Astrocyte of the cerebellum (primary cell): ENCODE data around the gene CNTRL.
A peak's percentile ranks its signal among the peaks of the same experiment; 100 is the strongest.

Experiments used
- DNase-seq: peaks from one replicate; pipeline ENCODE4 v3.0.0-alpha.2; 2011; ENCODE audit warnings: low read depth
- H3K4me3 ChIP-seq: 2 replicates; pipeline ENCODE4 v1.5.1; 2011; ENCODE audit warnings: mild to moderate bottlenecking, low read depth, low read length, moderate library complexity
- in situ Hi-C: cut with HindIII; loops from 2 replicates; pipeline ENCODE4 v1.10.0; 2017; ENCODE audit warnings: low sequenced_read_pairs
- TF ChIP-seq, protein P1 (sequence below): IDR thresholded peaks from 2 replicates; pipeline ENCODE4 v1.5.1; 2012; ENCODE audit warnings: low read length, low read depth, moderate library complexity, mild to moderate bottlenecking; ENCODE audit errors: missing control alignments

CNTRL gene

DNA sequence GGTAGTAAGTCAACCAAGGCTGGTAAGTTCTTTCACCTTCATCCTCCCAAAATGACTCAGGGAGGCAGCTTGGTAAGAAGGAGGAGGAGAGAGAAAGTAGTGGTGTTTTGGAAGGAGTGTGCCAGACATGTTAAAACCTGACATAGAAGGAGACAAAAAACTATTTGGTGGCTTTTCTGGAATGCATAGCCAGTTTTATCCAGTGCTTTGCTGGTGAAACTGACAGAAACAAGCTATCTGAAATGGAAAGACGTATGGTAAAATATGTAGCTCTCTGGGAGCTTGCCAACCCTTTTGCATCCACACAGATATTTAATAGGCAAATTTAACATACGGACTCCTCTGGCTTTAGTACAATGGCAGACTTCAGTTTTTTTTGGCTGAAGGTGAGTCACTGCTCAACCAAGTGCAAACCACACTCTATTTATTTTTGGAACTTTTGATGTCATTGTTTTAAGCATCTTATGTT, 81.5 kb downstream of the CNTRL start:
- TF ChIP-seq, protein P1, sequence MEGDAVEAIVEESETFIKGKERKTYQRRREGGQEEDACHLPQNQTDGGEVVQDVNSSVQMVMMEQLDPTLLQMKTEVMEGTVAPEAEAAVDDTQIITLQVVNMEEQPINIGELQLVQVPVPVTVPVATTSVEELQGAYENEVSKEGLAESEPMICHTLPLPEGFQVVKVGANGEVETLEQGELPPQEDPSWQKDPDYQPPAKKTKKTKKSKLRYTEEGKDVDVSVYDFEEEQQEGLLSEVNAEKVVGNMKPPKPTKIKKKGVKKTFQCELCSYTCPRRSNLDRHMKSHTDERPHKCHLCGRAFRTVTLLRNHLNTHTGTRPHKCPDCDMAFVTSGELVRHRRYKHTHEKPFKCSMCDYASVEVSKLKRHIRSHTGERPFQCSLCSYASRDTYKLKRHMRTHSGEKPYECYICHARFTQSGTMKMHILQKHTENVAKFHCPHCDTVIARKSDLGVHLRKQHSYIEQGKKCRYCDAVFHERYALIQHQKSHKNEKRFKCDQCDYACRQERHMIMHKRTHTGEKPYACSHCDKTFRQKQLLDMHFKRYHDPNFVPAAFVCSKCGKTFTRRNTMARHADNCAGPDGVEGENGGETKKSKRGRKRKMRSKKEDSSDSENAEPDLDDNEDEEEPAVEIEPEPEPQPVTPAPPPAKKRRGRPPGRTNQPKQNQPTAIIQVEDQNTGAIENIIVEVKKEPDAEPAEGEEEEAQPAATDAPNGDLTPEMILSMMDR: no peak

DNA sequence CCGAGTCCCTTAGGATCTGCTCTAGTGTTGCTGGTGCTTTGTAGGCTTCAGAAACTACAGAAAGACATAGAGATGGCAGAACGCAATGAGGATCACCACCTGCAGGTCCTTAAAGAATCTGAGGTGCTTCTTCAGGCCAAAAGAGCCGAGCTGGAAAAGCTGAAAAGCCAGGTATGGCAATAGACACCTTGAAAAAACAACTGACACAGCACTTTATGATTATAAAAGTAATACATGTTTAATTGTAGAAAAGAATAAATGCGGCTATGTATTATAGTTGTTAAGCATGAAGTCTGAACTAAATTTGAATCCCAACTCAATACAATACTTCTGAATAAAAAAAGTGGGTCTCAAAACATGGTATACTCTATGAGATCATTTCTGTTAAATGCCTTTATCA, 83.2 kb downstream of the CNTRL start:
- TF ChIP-seq, protein P1: no peak

More for the DNA sequence above, 81.5 kb downstream of the CNTRL start:
- no peak overlapping the region for H3K4me3 ChIP-seq
- in situ Hi-C loops: no loop called here
- peak; percentile 84 for DNase-seq

DNA sequence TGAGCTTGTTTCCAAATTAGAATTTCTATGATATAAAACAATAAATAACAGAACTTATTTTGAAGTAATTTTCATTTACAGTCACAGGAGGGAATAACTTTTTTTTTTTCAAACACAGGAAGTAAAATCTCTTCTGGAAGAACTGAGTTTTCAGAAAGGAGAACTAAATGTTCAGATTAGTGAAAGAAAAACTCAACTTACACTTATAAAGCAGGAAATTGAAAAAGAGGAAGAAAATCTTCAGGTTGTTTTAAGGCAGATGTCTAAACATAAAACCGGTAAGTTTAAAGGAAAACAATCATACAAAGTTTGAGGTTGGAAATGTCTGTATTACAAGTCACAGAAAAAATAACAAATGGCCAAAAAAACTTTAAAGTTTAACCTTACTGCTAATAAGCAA, 85.3 kb downstream of the CNTRL start:
- in situ Hi-C loops: no loop called here
- no peak overlapping the region for H3K4me3 ChIP-seq
- DNase-seq: no peak
- TF ChIP-seq, protein P1: no peak

More for the DNA sequence above, 83.2 kb downstream of the CNTRL start:
- H3K4me3 ChIP-seq: no peak overlapping the region
- no peak for DNase-seq
- in situ Hi-C loops: no loop called here

DNA sequence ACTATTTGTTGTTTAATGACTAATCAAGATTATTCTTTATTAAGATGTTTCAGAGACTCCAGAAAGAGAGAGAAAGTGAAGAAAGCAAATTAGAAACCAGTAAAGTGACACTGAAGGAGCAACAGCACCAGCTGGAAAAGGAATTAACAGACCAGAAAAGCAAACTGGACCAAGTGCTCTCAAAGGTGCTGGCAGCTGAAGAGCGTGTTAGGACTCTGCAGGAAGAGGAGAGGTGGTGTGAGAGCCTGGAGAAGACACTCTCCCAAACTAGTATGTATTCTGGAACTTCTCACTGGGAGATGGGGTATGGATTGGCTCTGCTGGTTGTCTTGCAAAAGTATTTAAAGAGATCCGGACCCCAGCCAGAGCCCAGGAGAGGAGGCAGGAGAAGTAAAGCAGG, 93.3 kb downstream of the CNTRL start:
- in situ Hi-C loops: loop anchor here (5.0 kb wide), 2 partner anchors 41 to 79 kb away; no protein-coding TSS in a partner anchor
- DNase-seq: no peak
- TF ChIP-seq, protein P1: no peak
- no peak overlapping the region for H3K4me3 ChIP-seq

DNA sequence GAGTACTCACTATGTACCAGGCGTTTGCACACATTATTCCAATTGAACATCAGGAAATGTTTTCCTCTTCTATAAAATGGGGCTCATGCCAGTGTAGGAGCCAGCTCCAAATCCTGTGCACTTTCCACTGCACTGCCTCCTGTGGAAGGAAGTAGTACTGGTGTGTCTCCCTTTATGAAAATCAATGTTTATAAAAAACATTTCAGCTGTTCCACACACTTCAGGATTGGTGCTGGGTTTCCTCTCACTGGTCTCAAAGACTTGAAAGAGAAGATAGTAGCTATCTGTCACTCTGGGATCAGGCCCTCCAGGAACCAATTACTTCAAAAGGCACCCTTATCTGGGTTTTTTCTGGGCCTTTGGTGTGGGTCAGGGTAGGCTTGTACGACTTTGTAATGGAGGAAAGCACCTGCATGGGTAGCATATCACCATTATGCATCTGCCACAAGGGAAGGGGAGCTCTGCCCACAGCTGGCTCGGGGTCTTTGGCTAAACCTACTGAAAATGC, 94.4 kb downstream of the CNTRL start:
- DNase-seq: no peak
- TF ChIP-seq, protein P1: peak; percentile 62
- in situ Hi-C loops: loop anchor here (5.0 kb wide), 2 partner anchors 42 to 78 kb away; no protein-coding TSS in a partner anchor
- H3K4me3 ChIP-seq: no peak overlapping the region

DNA sequence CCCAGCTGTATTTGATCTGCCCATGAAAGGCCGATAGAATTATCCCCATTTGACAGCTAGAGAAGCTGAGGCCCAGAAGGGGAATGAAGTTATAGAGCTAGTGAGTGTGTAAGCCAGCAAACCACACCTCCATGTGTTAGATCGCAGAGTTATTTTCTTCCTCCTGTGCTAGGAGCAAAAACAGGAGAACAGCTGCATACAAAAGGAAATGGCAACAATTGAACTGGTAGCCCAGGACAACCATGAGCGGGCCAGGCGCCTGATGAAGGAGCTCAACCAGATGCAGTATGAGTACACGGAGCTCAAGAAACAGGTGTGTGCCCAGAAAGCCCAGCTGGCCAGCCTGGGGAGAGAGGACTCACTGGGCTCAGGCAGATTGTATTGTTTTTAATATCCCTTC, 96.5 kb downstream of the CNTRL start:
- in situ Hi-C loops: no loop called here
- DNase-seq: no peak
- TF ChIP-seq, protein P1: no peak
- no peak overlapping the region for H3K4me3 ChIP-seq
